Endometrial microvascular endothelial cells (primary cell): ENCODE measurements around the gene AMD1. TPM values are rescaled to one million over a fixed set of nuclear protein-coding genes. Genes with fewer than 3 reads are reported as not detected.
"Not testable (repeated sequence)": the region's sequence is repeated elsewhere in the genome, so short reads cannot be mapped to it uniquely, and the experiment has no call there.

Experiments used
- in situ Hi-C: cut with HindIII; loops from 2 replicates; pipeline ENCODE4 v1.10.0; 2017; ENCODE audit warnings: low sequenced_read_pairs, low pct_unique_long_range_greater_than_20kb; ENCODE audit errors: inconsistent ontology term
- total RNA-seq: library from RNA; depleted of rRNA; stranded (reverse); fragments of >200 nt; gene quantifications from one replicate; pipeline ENCODE4 v1.2.3, GENCODE V29; 2015; ENCODE audit errors: inconsistent ontology term

AMD1 gene
- 108 TPM for total RNA-seq

DNA sequence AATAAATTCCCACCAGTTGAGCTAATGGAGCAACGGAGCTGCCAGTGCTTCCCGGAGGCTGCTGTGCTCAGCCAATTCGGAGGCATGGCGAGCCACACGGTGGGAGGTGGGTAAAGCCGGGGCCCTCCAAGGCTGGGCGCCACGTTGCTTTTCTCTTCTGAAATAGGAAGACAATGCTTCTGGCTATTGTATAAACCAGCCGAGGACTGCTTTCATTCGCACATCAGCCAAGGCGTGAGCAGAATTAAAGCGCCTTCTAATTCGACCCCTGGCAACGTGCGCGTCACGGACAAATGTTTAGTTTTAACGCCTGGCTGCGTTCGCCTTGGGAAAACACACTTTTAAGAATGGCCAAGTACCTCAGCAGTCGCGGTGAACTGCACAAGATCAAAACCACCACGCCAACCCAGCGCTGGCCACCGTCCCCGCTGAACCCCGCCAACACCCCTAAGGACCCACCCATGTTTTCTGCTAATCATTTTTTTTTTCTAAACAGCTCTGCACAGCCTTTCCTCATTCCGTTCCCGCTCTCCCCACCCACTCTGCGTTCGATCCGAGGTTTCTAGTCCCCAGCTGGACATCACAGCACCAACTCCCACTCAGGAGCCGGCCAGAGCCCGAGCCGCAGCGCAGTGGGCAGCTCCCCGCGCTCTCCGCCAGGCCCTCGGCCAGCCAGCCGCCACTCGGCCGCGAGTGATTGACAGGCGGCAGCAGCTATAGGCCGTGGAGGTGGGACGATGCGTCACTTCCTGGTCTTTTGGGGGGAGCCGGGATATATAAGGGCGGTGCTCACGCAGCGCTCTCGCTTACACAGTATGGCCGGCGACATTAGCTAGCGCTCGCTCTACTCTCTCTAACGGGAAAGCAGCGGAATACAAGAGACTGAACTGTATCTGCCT is at the start of gene AMD1:
TSS of gene AMD1 (plus strand) at position 805 of the 899 bp plus-strand sequence. CDS start 321 bp downstream, outside the sequence.
- in situ Hi-C loops: loop anchor here (10.0 kb wide), 1 partner anchor 189 kb away; no protein-coding TSS in a partner anchor

DNA sequence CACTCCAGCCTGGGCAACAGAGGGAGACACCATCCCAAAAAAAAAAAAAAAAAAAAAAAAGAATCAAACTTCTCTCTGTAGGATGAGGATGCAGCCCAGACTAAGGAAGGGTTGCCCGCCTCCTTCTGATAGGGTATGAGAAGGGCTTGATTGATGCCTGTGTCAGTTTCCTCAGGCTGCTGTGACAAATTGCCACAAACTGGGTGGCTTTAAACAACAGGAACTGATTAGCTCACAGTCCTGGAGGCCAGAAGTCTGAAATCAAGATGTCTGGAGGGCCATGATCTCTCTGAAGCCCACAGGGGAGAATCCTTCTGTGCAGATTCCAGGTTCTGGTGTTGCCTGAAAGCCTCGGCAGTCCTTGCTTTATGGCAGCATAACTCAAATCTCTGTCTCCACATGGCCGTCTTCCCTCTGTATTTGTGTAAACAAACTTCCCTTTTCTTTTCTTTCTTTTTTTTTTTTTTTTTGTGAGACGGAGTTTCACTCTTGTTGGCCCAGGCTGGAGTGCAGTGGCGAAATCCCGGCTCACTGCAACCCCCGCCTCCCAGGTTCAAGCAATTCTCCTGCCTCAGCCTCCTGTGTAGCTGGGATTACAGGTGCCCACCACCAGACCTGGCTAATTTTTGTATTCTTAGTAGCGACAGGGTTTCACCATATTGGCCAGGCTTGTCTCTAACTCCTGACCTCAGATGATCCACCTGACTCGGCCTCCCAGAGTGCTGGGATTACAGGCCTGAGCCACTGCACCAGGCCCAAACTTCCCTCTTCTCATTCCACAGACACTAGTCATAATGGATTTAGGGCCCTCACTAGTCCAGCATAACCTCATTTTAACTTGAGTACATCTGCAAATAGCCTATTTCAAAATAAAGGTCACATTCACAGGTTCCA is 48.1 kb upstream of the AMD1 start:
- in situ Hi-C loops: no loop called here

DNA sequence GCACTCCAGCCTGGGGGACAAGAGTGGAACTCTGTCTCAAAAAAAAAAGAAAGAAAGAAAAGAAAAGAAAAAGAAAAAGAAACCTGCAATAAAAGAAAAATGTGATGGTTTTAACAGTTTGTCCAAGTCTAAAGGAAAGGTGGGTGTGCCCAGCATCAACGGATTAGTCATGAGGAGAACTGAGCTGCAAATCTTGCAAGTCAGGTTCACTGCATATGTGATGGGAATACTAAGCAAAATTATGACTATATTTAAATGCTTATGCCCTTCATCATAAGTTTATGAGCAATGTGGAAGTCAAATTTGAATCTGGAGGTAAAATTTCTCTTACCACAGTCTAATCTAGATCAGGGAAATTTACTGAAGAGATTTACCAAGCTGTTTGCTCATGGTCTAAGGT is 46.2 kb upstream of the AMD1 start:
- in situ Hi-C loops: no loop called here

DNA sequence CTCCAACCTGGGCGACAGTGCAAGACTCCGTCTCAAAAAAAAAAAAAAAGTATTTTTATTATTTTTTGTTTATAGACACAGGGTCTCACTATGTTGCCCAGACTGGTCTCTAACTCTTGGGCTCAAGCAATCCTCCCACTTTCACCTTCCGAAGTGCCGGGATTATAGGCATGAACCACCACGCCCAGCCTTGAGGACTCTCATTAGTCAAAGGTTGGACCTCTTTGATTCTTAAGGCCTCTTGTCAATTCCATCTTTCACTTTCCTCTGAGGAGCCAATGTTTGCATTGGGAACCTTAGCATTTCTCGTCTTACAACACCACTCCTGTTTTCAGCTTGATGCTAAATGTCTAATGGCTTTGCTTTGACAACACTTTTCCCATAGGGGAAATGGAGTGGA is 43.2 kb upstream of the AMD1 start:
- in situ Hi-C loops: no loop called here

DNA sequence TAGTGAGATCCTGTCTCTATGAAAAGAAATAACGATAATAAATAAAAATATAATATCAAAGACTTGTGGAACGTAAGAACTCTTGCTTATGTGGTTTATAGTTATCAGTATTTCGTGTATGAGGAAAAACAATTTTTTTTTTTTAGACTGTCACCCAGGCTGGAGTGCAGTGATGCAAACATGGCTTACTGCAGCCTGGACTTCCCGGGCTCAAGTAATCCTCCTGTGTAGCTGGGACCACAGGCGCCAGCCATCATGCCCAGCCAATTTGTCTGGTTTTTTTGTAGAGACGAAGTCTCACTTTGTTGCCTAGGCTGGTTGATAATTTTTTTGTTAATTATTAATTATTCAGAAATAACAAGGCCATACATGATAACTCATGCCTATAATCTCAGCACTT is 40.8 kb upstream of the AMD1 start:
- in situ Hi-C loops: no loop called here

DNA sequence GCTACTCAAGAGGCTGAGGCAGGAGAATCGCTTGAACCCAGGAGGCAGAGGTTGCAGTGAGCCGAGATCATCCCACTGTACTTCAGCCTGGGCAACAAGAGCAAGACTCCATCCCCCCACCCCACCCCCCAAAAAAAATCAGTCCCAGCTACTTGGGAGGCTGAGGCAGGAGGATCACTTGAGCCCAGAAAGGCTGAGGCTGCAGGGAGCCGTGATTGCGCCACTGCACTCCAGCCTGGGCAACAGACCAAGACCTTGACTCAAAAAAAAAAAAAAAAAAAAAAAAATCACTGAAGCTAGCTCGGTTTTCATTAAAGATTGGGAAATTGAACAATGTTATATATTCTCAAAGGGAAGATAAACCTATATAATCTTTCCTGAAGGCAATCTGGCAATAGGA is 38.8 kb upstream of the AMD1 start:
- in situ Hi-C loops: not testable (repeated sequence)

DNA sequence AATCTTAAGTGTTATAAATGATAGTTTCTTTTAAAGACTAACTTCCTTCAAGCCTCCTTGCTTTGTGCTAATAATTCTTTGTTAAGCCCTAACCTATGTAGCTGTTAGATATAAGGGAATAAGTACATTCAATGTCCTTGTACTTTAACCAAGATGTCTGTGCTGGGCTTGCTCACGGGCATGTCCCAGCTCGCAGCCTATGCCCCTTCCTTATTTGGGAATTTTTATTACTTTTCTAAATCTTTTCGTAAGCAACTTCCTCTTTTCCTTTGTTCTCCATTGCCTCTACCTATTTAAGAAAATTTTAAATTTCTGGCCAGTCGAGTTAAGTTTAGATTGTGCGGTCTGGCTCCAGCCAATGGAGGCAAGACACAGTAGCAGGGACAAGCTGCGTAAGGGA is 33.3 kb upstream of the AMD1 start:
- in situ Hi-C loops: no loop called here

DNA sequence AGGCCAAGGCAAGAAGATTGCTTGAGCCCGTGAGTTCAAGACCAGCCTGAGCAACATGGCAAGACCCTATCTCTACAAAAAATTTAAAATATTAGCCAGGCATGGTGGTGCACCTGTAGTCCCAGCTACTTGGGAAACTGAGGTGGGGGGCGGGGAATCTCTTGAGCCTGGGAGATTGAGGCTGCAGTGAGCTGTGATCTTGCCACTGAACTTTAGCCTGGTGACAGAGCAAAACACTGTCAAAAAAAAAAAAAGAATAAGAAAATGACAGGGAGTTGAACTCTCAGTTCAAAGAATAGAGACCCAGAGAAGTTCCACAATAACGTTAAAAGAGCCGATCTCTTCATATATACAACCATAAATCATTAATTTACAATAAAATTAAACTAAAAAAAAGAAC is 24.8 kb upstream of the AMD1 start:
- in situ Hi-C loops: no loop called here

DNA sequence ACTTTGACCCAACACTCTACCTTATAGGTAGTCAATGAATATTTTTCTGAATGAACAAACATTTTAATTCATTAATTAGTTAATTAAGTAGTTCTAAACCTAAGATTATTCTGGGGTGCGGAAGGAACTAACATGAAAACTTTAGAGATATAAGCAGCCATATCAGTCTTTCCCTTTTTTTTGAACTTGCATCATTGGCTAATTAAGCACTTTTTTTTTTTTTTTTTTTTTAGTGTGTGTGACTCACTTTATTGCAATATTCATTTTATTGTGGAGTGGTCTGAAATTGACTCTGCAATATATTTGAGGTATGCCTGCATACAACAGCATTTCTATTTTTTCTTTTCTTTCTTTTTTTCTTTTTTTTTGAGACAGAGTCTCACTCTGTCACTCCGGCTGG is 21.8 kb upstream of the AMD1 start:
- in situ Hi-C loops: no loop called here

DNA sequence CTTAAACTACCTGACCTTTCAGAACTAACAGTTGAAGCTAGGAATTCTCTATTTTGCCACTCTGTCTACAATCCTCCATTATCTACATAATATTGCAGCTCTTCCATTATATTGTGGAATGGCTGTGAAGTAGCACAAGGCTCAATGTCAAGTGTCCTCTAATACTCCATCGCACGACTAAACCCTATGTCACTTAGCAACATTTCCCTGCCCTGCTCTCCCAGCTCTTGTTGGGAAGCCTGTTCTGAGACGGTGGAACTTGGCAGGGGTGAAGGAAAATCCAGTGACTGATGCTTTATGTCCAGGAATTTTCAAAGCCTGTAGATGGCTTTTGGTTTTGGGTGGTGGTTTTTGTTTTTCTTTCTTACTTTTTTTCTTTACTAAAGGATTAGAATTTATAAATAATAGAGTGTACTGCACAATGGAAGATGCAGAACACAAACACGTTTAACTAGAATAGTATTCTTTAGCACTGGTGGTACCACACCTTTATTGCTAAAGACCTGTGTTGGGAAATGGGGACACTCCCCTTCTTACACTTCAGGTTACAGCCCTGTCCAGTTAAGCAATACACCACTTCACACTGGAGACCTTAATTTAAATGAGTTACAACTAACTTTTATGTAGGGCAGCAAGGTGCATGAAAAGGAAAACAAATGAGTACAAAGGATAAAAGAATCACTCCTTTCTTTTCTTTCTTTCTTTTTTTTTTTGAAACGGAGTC is 20.7 kb upstream of the AMD1 start:
- in situ Hi-C loops: no loop called here

DNA sequence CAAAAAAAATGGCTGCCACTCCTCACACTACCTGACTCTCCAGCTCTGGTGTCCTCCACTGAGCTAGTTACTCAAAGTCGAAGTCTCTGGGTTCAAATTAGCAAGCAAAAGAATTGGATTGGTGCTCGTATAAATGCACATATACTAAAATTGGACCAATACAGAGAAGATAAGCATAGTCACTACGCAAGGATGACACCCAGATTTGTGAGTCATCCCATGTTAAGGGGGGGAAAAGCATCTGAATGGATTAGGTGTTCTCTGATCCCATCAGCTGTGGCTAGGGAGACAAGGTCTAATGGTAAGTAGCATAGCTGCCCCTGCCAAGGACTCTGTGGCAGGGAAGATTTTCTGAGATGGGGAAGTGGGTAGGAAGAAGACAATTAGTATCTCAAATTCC is 18.3 kb upstream of the AMD1 start:
- in situ Hi-C loops: no loop called here

DNA sequence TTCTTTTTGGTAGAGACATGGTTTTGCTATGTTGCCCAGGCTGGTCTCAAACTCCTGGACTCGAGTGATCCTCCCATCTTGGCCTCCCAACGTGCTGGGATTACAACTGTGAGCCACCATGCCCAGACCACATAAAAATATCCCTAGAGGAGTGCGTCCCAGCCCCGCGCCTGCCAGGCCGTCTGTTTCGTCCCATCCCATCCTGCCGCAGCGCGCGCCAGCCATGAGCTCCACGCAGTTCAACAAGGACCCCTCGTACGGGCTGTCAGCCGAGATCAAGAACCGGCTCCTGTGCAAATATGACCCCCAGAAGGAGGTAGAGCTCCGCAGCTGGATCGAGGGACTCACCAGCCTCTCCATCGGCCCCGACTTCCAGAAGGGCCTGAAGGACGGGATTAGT is 16.6 kb upstream of the AMD1 start:
- in situ Hi-C loops: no loop called here

DNA sequence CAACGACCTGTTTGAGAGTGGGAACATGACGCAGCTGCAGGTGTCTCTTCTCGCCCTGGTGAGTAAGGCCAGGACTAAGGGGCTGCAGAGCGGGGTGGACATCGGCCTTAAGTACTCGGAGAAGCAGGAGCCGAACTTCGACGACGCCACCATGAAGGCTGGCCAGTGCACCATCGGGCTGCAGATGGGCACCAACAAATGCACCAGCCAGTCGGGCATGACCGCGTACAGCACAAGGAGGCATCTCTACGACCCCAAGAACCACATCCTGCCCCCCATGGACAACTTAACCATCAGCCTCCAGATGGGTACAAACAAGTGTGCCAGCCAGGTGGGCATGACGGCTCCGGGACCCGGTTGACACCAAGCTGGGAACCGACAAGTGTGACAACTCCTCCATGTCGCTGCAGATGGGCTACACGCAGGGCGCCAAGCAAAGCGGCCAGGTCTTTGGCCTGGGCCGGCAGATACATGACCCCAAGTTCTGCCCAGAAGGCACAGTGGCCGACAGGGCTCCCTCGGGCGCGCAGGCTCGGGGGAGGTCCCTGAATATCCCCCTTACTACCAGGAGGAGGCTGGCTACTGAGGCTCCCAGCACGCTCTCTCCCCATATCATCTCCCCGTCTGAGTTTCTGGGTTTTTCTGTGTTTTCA is 15.9 kb upstream of the AMD1 start:
- in situ Hi-C loops: no loop called here

DNA sequence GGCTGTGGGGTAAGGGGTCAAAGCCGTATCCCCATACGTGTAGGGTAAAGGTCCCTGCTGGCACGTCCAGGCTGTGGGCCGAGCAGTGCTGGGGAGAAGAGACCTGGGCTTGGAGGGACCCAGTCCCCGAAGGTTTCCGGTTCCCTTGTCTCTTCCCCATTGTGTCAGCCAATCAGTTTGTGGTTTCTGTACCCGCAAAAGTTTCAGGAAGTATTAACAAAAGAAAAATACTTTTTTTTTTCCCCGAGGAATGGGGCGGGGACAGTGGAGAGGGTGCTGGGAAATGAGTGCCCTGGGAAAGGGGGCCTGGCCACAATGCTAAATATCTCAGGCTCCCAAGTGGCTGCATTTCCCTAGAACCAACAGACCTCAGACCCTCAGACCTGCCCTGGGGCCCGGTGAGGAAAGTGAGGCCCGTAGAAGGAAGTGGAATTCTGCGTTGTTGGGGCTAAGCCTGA is 15.2 kb upstream of the AMD1 start:
- in situ Hi-C loops: no loop called here

DNA sequence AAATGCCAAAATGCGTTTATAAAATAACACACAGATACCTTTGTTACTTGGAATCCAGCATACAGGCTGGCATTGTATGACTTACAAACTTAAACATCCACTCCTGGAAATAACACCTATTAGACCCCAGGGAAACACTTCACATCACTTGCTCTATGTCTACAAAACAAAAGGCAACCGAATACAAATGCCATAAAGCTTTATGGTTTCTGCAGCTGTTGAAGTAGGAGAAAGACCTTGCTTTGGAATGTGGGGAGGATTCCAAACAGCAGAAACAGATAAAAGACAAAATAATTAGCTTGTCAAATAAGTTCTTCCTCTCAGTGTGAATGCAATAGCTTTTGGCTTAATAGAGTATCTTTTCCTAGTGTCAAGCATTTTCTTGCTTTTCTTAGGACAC is 9.8 kb upstream of the AMD1 start:
- in situ Hi-C loops: no loop called here

DNA sequence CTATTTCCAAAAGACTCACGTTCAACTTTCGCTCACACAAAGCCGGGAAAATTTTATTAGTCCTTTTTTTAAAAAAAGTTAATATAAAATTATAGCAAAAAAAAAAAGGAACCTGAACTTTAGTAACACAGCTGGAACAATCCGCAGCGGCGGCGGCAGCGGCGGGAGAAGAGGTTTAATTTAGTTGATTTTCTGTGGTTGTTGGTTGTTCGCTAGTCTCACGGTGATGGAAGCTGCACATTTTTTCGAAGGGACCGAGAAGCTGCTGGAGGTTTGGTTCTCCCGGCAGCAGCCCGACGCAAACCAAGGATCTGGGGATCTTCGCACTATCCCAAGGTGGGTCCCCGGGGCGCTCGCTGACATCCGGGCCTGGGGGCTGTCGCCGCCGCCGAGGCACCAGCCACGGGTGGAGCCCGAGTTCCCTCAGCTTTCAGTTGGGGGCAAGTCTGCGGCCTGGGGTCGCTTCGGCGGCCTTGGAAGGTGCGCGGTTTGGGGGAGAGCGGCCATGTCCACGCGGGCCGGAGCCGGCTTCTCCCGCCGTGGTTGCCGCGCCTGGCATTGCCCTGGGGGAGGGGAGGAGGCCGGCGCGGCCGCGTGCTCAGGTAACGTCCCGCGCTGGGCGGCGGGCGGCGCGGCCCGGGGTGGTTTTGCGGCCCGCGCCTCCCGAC is 429 bp downstream of the AMD1 start:
- in situ Hi-C loops: loop anchor here (5.0 to 10.0 kb wide), 2 partner anchors 190 to 338 kb away; no protein-coding TSS in a partner anchor

DNA sequence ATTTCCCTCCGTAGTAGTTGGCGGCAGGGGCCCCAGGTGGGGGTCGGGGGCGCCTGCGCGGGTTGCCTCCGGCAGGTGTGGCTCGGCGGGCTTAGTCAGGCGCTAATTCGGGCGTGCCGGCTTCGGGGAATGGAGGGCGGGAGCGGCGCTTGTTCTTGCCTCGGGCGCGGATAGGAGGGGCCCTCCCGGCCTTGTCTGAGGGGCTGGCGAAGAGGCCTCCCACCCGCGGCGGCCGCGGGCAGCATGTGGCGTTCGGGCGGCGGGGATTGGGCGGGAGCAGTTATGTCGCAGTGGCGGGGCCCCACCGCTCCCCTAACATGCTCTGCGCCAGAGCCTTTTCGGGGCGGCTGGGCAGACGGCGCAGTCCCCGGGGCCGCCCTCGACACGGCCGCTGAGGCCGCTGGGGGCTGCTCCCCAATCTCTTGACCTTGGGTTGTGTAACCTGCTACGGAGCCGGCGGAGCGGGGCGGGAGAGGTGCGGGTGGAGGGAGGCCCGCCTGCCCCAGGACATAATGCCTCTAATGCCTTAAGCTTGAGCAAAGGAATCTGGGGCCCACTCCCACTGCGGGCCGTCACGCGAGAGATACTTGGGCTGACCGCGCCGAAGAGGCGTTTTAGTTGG is 1.1 kb downstream of the AMD1 start:
- in situ Hi-C loops: loop anchor here (5.0 to 10.0 kb wide), 2 partner anchors 191 to 338 kb away; no protein-coding TSS in a partner anchor
